PFSK-1 (cell line): ENCODE data around the gene JADE2.

Experiments used
- FOXP2 ChIP-seq: optimal IDR thresholded peaks from 2 replicates; pipeline ENCODE3; 2011; ENCODE audit warnings: borderline replicate concordance, control low read depth, inconsistent platforms; ENCODE audit not compliant: insufficient read depth; ENCODE audit errors: extremely low read length, extremely low read depth
- POLR2AphosphoS5 ChIP-seq: IDR thresholded peaks from 2 replicates; pipeline ENCODE4 v1.6.1; 2012; ENCODE audit warnings: low read depth, mild to moderate bottlenecking, control low read depth, low read length, moderate library complexity
- REST ChIP-seq, 2 experiments: IDR thresholded peaks; 2 replicates each; pipeline versions ENCODE4 v1.6.1 to v1.8.0; 2011 to 2012; ENCODE audit warnings: low read depth in 2 of 2, low read length in 2 of 2, control low read depth in 1 of 2, inconsistent platforms in 1 of 2, mild to moderate bottlenecking in 1 of 2, moderate library complexity in 1 of 2; ENCODE audit not compliant: insufficient read depth in 1 of 2
- SIN3A ChIP-seq: IDR thresholded peaks from 2 replicates; pipeline ENCODE4 v1.6.1; 2012; ENCODE audit warnings: mild to moderate bottlenecking, low read length, moderate library complexity, borderline replicate concordance; ENCODE audit not compliant: insufficient read depth
- TAF1 ChIP-seq: IDR thresholded peaks from 2 replicates; pipeline ENCODE4 v1.6.1; 2012; ENCODE audit warnings: low read length, control low read depth, borderline replicate concordance; ENCODE audit not compliant: insufficient read depth

The JADE2 gene

GRCh38 chr5:134490255-134490924 is 35.1 kb upstream of the JADE2 start:
- TF ChIP-seq POLR2AphosphoS5, result no peak
- no peak for TF ChIP-seq TAF1
- TF ChIP-seq REST (IDR thresholded peaks at IDR 0.05; ENCODE audit: insufficient read depth in 1 of 2, low read depth in 2 of 2, low read length in 2 of 2), result no peak
- TF ChIP-seq FOXP2, result no peak

- no peak for TF ChIP-seq POLR2AphosphoS5
- TF ChIP-seq FOXP2, result no peak
- TF ChIP-seq REST (IDR thresholded peaks at IDR 0.05; ENCODE audit: insufficient read depth in 1 of 2, low read depth in 2 of 2, low read length in 2 of 2), result no peak
- no peak for TF ChIP-seq SIN3A
- TF ChIP-seq TAF1, result no peak
Measured at GRCh38 chr5:134490925-134491271, 34.6 kb upstream of the JADE2 start.

GRCh38 chr5:134491841-134492442 is 33.5 kb upstream of the JADE2 start:
- no peak for TF ChIP-seq SIN3A
- no peak for TF ChIP-seq POLR2AphosphoS5
- no peak for TF ChIP-seq REST (IDR thresholded peaks at IDR 0.05; ENCODE audit: insufficient read depth in 1 of 2, low read depth in 2 of 2, low read length in 2 of 2)
- TF ChIP-seq FOXP2, result no peak
- no peak for TF ChIP-seq TAF1

GRCh38 chr5:134492568-134492967 is 32.9 kb upstream of the JADE2 start:
- TF ChIP-seq REST (IDR thresholded peaks at IDR 0.05; ENCODE audit: insufficient read depth in 1 of 2, low read depth in 2 of 2, low read length in 2 of 2) (no peak), TAF1 (no peak), POLR2AphosphoS5 (no peak), FOXP2 (no peak), SIN3A (no peak)
